HCT116 (cell line): ENCODE measurements around the gene CCNE1.

Experiments
- CTCF ChIP-seq, 3 experiments: fragments of 200-600 bp in 1 of 3; sonication (generic) in 1 of 3; IDR thresholded peaks in 2 of 3; conservative IDR thresholded peaks in 1 of 3; 2 replicates each; pipeline ENCODE4 v1.5.1; 2012 to 2017; ENCODE audit warnings: low read depth in 2 of 3, low read length in 2 of 3, antibody characterized with exemption in 1 of 3, borderline replicate concordance in 1 of 3, control low read depth in 1 of 3, mild to moderate bottlenecking in 1 of 3, mixed read lengths in 1 of 3, mixed run types in 1 of 3, moderate library complexity in 1 of 3; ENCODE audit not compliant: insufficient read depth in 1 of 3
- ELF1 ChIP-seq: IDR thresholded peaks from 2 replicates; pipeline ENCODE4 v1.6.1; 2012; ENCODE audit warnings: low read depth, borderline replicate concordance
- JUND ChIP-seq: IDR thresholded peaks from 2 replicates; pipeline ENCODE4 v1.6.1; 2012
- POLR2A ChIP-seq: IDR thresholded peaks from 2 replicates; pipeline ENCODE4 v1.7.0; 2011; ENCODE audit warnings: borderline replicate concordance; ENCODE audit not compliant: insufficient read depth, insufficient read length; ENCODE audit errors: extremely low read depth
- POLR2AphosphoS5 ChIP-seq: IDR thresholded peaks from 2 replicates; pipeline ENCODE4 v1.6.1; 2011; ENCODE audit warnings: mild to moderate bottlenecking, low read depth, low read length, moderate library complexity
- ZBTB33 ChIP-seq: IDR thresholded peaks from 2 replicates; pipeline ENCODE4 v1.6.1; 2011; ENCODE audit warnings: mild to moderate bottlenecking, low read length, moderate library complexity; ENCODE audit not compliant: insufficient replicate concordance; ENCODE audit errors: extremely low read depth

GRCh38 chr19:29783627-29784190 lies 28.1 kb upstream of the CCNE1 start:
- no peak for TF ChIP-seq ELF1
- TF ChIP-seq CTCF (IDR thresholded peaks at IDR 0.05 in 2 of 3, conservative IDR thresholded peaks at IDR 0.05 in 1 of 3; ENCODE audit: borderline replicate concordance in 1 of 3, insufficient read depth in 1 of 3, low read depth in 2 of 3, low read length in 2 of 3), result no peak
- no peak for TF ChIP-seq ZBTB33
- TF ChIP-seq POLR2A, result no peak
- no peak for TF ChIP-seq JUND
- TF ChIP-seq POLR2AphosphoS5, result no peak
